WERI-Rb-1 (cell line): ENCODE data around the gene CBFA2T3.

Experiments used
- DNase-seq: peaks from one replicate; pipeline ENCODE4 v3.0.0-alpha.2; 2020
- H3K27ac ChIP-seq: fragments of 250-450 bp; sonication (Bioruptor Pico); 2 replicates; pipeline ENCODE4 v1.5.1; 2020; ENCODE audit warnings: mild to moderate bottlenecking, moderate library complexity
- H3K27me3 ChIP-seq: fragments of 250-450 bp; sonication (Bioruptor Pico); 2 replicates; pipeline ENCODE4 v1.5.1; 2021; ENCODE audit warnings: mild to moderate bottlenecking, low read depth, moderate library complexity; ENCODE audit not compliant: insufficient read depth, severe bottlenecking
- H3K36me3 ChIP-seq: fragments of 250-450 bp; sonication (Bioruptor Pico); 2 replicates; pipeline ENCODE4 v1.5.1; 2020; ENCODE audit warnings: mild to moderate bottlenecking, moderate library complexity
- H3K4me3 ChIP-seq: 2 replicates; pipeline ENCODE4 v1.5.1; 2011; ENCODE audit warnings: low read depth, mild to moderate bottlenecking, control low read depth, low read length
- H3K9me3 ChIP-seq: fragments of 250-450 bp; sonication (Bioruptor Pico); 2 replicates; pipeline ENCODE4 v1.5.1; 2021; ENCODE audit warnings: mild to moderate bottlenecking, moderate library complexity; ENCODE audit not compliant: severe bottlenecking
- CTCF ChIP-seq: IDR thresholded peaks from 2 replicates; pipeline ENCODE4 v1.5.1; 2011; ENCODE audit warnings: low read depth, mild to moderate bottlenecking, control low read depth, inconsistent platforms, low read length

The CBFA2T3 gene

GRCh38 chr16:89000207-89000959 is 23.4 kb upstream of the CBFA2T3 start:
- no peaks in the 10 kb centered on the region for H3K27me3 ChIP-seq
- H3K36me3 ChIP-seq, result no peaks in the 10 kb centered on the region
- H3K9me3 ChIP-seq, result no peaks in the 10 kb centered on the region
- no peak for TF ChIP-seq CTCF
- H3K27ac ChIP-seq, result no peak overlapping the region
- H3K4me3 ChIP-seq, result no peak overlapping the region
- DNase-seq, result no peak

- Histone ChIP-seq H3K27me3 (no peaks in the 10 kb centered on the region), H3K9me3 (no peaks in the 10 kb centered on the region), H3K4me3 (no peak overlapping the region), H3K36me3 (no peaks in the 10 kb centered on the region), H3K27ac (no peak overlapping the region)
- TF ChIP-seq CTCF, result no peak
- DNase-seq, result no peak
These were observed 22.6 kb upstream of the CBFA2T3 start for GRCh38 chr16:88999457-89000206.

GRCh38 chr16:88995746-88996535 is 18.9 kb upstream of the CBFA2T3 start:
- no peak for DNase-seq
- H3K27me3 ChIP-seq, result no peaks in the 10 kb centered on the region
- no peaks in the 10 kb centered on the region for H3K36me3 ChIP-seq
- no peaks in the 10 kb centered on the region for H3K9me3 ChIP-seq
- no peak overlapping the region for H3K27ac ChIP-seq
- H3K4me3 ChIP-seq, result no peak overlapping the region
- TF ChIP-seq CTCF, result no peak

- TF ChIP-seq CTCF, result no peak
- H3K36me3 ChIP-seq, result no peaks in the 10 kb centered on the region
- H3K9me3 ChIP-seq, result no peaks in the 10 kb centered on the region
- H3K27me3 ChIP-seq, result no peaks in the 10 kb centered on the region
- no peak overlapping the region for H3K4me3 ChIP-seq
- no peak overlapping the region for H3K27ac ChIP-seq
- no peak for DNase-seq
These were observed 18.2 kb upstream of the CBFA2T3 start for GRCh38 chr16:88995194-88995593.

- Histone ChIP-seq H3K36me3 (no peaks in the 10 kb centered on the region), H3K4me3 (no peak overlapping the region), H3K9me3 (no peaks in the 10 kb centered on the region), H3K27ac (no peak overlapping the region), H3K27me3 (no peaks in the 10 kb centered on the region)
- TF ChIP-seq CTCF, result no peak
- DNase-seq, result no peak
These were observed 17.7 kb upstream of the CBFA2T3 start for GRCh38 chr16:88994695-88995094.
